ENCODE results near the gene CAPZB.

The CAPZB gene

DNA sequence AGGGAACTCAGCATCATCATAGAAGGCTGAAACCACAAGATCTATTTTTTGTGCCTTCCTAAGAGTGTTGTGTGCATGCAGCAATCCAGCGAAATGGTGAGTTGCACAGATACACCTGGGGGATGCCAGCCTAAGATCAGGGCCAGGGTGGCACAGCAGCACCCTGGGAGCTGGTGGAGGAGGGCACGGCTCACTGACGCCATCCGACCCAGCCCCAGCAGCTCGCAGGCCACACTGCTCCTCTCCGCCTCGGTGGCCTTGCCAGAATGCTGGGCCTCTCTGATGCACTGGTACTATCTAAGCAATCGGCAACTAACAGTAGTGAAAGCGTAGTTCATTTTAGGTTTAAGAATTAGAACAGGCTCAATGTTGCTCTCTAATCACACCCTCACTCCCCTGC is 37.8 kb downstream of the CAPZB start:
- DNase-seq: no peak

DNA sequence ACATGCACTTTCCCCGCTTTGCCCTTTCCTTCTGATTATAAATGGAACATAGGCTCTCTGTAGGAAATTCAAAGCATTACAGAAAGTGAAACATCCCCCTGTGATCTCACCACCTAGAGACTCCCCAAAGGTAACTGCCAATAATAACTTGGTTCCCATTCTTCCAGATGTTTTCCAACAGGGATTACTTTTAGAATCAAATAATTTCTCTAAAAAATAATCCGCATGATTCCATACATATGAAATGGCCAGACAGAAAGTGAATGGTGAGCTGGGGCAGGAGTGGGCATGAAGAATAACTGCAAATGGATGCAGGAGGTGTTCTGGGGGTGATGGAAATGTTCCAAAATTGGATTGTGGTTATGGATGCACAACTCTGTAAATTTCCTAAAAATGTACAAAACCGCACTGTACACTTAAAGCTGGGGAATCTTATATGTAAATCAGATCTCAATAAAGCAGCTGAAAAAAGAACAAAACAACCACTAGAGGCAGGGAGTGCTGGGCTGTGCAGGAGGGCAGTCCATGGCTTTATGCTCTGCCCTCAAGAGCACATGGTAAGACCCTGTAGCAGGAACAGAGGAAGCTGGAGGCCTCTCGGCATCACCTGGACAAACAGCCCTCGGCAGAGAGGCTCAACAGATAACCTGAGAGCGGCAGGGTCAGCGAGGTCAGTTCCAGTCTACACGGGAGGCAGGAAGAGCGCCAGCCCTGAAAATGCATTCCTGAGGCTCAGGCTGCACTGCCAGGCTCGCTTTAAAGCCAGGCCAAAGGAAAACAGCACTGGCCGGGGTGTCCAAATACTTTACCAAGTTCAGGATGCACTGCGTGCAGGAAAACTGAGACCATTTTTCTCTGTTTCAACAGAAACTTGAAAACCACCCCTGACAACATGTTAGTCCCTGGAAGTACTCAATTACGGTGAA is 39.7 kb downstream of the CAPZB start:
- no peak for DNase-seq

DNA sequence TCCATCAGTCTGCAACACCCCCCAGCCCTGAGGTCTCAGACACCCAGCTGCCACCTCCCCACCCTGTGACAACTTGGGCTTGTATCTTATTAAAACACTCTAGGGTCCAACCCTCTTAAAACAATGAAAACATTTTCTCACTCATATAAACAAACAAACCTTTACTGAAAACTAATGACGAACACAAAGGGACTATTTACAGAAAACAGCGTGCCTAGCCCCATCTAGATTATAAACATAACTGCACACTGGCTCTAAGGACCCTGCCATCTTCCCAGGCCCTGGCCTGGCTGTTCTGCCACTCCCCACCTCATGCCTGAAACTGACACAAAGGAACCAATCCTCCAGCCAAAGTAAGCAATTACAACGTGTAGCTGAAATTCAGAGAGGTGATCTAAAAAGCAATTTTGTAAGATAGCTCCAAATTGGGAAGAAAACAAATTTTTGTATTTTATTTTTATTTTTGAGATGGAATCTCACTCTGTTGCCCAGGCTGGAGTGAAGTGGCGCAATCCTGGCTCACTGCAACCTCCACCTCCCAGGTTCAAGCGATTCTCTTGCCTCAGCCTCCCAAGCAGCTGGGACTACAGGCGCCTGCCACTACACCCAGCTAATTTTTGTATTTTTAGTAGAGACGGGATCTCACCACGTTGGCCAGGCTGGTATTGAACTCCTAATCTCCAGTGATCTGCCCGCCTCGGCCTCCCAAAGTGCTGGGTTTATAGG is 40.9 kb downstream of the CAPZB start:
- DNase-seq: no peak

DNA sequence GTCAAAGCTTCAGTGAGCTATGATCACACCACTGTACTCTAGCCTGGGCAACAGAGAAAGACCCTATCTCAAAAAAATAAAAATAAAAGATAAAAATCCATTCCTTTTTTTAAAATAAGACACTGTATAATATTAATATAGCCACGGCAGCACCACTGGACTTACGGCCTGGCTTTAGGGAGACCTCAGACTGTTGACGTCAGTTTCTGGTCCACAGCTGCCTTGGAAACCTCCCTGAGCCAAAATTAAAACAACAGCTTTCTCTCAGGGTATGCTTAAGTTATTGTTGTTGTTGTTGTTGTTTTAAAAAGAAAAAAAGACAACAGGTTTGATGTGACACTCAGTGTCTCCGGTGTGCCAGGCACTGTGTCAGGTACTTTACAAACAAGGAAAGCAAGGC is 42.0 kb downstream of the CAPZB start:
- no peak for DNase-seq

DNA sequence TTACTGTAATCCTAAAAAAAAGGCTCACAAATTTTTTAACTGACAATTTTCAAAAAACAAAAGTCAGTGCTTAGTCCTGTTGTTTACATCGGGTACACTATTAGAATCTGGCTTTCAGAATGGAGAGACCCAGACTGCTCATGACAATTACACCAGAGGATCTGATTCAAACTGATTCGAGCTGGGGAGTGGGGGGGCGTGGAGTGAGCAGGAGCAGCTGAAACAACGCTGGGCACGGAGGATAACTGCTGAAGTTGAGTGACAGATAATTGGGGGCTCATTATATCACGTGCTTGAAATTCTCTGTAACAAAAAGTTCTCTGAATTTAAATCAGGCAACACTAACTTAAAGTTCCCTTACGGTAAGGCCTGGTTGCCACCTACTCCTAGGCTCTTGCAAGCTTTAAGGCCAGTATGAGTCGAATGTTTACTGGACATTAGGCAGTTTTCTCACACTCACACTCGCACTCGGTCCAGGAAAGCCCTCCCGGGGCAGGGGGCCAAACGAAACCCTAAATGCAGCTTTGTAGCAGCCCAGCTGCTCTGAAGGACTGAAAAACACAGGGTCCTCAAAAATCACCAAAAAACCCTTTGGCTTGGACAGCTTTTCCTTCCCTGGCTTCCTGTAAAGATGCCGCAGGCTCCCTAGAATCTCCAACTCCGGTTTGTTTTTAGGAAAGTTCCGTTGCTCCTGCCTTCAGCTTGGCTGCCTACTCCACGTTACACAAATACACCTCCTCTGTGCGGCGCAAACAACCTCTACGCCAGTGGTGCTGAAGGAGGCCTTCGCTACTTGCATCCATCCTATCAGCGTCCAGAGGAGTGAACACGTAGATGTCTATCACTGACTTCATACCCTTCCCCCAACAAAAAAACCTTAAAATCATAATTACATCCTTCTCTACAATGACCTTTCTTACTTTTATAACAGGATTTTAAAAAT is 42.9 kb downstream of the CAPZB start:
- DNase-seq: no peak

DNA sequence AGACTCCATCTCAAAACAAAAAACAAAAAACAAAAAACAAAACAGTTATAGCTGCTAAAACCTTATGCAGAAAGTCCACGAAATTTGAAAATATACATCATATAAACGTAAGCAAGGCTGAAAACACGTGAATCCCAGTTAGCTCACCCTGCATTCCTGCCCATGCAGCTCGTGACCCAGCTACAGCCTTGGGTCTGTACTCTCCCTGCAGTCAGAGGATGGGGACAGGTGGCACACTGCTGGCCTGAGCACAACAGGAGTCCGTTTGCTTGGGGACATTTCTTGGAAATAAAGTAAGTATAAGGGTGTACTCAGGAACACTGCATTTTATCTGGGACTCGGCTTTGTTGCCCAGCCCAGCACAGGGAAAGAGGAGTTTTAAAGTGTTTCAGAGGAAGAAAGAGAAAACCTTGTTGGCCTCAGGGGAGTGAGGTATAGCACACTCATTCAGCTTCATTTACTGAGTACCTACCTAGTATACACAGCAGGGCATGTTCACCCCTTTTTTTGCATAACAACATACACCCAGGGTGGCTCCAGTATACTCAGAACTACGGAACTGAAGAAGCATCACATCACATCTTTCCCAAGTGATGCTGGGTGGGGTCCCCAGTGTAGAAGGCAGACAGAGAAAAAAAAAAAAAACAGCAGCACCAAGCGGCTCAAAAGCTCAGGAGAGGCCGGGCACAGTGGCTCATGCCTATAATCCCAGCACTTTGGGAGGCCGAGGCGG is 44.1 kb downstream of the CAPZB start:
- no peak for DNase-seq

DNA sequence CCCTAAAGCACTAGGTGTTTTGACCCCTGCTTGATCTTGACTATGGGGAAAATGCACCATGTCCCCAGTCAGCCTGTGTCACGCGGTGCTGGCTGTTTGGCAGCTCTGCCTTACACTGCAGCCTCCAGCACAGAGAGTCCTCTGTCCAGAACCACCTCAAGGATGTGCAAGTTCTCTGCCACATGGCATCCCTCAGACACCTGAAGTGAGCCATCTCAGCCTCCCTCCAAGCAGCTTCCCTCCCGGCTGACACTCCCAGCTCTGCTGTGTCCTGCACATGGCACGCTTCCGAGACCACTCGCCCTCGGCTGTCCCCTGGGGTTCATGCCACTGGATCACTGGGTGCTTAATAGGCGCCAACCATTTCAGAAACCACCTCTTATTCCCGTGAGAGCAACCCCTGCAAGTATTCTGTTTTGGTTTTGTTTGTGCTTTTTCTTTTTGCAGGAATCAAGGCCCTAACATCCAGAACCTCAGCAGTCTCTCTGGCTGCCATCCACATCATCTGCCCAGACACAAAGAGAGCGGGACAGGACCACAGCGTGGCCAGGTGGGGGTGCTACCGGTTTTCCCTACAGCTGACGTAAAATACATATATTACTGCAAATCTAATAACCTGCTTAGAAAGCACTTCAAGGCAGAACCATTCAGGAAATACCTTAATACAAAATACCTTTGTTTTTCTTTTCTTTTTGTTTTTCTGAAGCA is 45.7 kb downstream of the CAPZB start:
- DNase-seq: peak; percentile 52

DNA sequence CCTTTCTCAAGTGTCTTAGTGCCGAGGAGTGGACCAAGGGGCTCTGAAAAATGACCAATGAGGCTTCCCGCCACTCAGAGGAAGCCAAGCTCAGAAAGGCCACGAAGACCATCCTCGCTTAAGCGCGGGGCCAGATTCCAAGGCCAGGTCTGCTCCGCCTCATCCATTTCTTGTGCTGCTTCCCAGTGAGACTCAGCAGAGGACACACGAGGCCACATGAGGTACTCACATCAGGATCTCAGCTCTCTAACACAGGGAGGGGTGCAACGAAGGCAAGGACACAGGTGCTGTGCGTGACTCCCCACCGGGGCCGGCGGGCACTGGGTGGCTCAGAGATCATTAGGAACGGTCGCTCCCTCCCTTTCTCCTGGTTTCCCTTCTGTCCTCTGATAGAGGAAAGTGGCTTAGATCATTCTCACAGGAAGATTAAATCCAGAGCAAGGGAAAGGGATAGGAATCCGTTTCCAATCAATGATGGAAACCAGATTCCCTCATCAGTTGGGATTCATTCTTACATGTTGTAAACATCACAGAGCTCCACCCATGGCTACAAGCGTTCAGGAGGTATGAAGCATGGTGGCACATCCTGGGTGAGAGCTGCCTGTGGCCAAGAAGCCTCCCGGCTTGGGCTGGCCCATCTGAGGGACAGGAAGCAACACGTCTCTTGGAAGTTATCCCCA is 46.7 kb downstream of the CAPZB start:
- no peak for DNase-seq

DNA sequence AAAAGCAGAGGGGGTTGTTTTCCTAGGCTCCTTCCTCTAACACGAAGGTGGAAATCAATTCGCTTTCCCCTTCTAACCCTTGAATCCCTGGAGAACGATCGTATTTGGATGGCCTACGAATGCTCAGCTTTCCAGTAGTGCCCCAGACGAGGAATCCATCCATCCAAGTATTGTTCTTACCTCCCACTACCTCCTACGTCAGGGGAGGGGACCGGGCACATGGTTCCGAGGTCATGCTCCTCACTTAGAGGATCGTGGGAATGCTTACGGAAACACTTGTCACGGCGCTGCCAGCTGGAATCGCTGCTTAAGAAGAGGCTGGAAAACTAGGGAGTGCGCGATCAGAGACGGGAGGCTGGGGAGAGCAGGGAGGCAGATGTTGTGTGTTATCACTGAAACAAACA is 47.4 kb downstream of the CAPZB start:
- no peak for DNase-seq

DNA sequence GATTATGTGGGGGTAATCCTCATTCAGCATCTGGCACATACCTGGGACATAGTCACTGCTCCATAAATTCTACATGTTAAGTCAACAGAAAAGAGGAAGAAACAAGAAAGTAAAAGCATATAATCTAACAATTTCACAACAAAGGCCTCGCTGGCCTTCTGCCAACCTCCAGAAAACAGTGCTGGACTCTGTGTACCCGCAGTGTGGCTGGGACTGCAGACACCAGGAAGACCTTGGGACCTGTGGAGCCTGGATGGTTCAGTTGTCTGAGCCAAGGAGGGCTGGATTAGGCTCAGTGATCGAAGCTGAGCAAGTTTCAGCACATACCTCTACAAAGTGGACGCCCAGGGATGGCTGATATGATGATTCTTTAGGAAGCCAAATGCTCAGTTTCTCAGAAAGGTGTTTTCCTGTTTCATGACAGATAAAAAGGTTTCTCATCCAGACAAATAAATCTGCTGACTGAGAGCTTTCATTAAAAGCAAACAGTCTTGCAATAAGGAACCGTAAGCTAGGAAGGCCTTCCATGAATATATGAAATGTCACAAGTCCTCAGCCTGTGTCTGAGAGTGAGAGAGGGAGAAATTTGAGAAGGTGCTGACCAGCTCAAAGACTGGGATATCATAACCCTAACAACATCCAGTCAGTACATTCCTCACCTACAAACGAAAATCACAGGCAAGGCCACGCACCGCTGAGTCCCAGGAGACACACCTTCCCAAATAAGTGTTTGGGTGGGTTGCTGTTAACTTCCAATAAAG is 48.4 kb downstream of the CAPZB start:
- no peak for DNase-seq

DNA sequence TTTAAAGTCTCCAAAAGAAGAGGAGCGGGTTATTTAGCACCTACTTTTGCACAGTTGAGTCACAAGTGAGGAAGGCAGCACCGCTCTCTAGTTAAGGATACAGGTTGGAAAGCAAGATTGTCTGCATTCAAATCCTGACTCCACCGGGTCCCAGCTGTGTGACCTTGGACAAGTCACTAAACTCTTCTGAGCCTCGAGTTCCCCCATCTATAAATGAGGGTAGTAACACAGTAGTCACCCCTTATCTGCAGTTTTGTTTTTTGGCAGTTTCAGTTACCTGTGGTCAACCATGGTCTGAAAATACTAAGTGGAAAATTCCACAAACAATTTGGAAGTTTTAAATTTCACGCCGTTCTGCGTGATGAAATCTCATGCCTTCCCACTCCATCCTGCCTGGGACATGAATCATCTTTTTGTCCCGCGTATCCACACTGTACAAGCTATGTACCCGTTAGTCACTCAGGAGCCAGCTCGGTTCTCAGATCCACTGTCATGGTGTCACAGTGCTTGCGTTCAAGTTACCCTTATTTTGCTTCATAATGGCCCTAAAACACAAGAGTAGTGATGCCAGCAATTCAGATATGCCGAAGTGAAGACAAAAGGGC is 49.4 kb downstream of the CAPZB start:
- DNase-seq: no peak

DNA sequence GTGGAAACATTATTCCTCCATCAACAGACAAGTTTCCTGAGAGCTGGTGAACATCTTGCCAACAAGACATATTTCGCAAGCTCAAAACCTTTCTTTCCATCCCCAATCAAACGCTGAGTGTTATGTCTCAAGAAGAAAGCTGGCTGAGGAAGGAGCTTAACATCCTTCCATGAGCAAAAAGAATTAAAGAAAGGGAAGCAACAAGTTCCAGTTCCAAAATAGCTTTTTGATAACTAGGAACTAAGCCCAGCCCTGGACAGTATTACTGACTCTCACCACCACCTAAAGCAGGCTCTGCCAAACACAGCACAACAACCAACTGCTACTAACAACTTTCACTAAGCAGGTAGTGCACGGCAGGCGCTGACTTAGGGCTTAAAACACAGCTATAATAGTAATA is 50.2 kb downstream of the CAPZB start:
- no peak for DNase-seq

DNA sequence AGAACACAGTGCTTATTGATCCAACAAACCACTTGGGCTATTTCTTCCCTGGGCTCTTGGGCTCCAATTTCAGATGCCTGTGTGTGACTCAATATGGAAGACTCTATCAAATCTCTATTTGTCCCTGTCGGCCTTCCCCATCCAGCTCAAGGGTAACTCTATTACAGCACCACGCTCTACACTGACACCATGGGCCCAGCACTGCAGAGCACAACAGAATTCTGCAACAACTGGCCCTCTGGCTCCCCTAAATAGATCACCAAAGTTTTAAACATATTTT is 51.7 kb downstream of the CAPZB start:
- no peak for DNase-seq

DNA sequence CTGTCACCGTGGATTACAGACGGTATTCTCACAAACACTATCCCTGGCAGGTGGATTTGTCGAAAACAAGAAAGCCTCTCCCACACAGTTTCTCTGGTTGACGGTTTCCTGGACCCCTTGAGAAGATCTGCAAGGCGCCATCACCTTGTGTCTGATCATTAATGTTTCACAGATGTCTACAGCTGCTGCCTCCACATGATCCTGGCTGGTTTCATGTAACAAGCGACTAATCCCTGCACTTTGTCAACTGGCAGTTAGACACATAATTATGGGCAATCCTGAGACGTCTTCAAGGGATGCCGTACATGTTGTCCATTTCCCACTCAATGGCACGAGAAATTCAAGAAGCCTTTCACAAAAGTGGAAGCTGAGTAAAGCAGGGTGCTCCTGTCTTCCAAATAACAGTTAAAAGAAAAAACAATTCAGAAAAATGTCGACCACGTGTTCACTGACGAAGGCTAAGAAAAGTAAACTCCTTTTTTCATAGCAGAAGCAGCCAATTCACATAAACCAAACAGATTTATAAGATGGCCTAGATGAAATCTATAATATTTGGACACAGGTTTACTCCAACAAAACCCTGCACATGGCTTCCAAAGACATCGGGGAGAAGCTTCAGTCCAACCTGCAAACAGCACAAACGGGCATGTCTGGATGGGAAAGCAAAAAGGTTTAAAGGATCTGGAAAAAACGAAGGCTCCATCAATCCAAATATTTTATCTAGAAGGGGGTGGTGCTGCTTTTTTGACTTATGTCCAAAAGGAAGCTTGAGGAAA is 52.2 kb downstream of the CAPZB start:
- DNase-seq: no peak

DNA sequence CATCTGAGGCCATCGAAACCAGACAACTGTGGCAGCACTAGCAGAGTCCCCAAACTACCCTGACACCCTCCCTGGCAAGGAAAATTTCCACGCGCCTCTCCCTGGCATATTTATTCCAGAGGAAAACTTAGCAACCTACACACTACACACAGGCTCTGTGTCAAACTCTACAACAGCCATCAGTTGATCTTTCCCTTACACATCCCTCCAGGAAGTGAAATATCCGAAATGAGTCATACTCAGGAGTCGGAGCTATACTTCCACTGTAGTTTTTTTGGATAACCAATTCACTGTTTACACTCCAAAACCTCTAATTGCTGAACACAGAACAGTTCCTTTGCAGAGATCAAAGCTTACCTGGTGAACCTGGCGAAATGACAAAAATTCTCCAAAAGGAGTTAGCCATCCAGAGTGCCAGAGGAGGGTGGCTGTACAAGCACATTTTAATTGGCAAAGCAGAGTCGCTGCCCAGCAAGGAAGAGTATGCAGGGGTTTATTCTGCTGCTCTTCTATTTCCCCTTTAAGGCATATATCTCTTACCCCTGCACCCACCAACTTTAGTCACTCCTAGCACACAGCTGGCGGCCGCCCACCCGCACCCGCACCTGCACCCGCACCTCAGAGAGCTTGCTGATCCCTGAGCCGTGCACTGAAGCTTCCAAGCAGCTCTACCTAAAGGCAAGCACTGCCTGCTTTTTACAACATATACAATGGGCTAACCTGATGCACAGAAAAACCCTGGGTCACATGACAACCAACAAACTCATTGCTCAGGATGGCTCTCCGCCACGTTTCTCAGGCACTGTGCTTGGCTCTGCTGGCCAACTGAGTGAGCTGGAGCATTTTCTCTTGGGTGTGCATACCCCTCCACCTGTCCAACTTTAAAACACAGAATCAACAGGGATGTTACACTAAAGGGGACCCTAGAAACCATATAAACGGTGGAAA is 54.9 kb downstream of the CAPZB start:
- DNase-seq: no peak

DNA sequence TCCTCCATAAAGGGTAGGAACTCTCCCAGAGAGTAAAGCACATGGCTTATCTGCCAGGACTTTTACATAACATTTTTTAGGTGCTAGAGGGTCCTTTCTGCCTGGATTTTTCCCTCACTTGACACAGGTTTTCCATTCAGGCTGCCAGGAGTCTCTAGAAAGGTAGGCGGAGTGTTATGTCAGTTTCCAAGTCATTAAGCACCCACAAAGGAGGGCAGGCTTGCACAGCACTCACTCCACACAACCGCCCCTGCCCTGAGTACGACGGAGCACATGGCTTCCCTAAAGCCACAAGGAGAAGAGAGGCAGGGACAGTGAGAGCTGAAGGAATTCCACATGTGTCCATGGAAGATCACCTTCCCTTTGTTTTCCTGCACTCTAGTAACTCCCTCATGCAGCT is 55.7 kb downstream of the CAPZB start:
- no peak for DNase-seq

DNA sequence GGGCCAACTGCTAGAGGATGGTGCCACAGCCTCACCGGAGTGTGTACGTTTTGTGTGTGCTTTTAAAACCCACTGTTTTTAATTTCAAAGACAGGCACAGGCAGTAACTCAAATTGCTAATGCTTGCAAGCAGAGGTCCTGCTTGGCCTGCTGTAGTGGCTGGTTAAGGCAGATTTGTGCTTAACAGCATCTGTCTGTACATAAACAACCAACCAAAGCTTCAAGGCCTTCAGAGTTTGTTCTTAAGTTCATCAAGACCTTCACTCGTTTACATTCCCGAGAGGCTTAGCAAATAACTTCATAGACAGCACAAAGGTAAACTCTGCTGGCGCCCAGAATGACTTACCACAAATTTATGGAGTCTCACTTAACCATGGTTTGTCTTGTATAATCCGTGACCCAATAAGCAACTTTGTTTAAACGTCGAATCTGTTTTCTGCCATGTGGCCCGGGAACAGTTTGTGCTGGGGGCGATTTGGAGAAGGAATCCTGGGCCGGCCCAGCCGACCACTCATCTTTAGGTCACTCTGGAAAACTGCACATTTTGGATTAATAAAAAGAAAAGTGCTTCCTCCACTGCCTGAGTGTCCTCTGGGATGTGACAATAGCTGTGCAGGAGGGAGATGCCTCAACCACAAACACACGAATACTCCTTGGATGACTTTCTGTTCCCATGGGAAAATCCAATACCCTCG is 58.1 kb downstream of the CAPZB start:
- no peak for DNase-seq

Measured in activated CD4-positive, alpha-beta T cell treated with anti-CD3 and anti-CD28 coated beads, Interleukin-2, amount 50 U/mL, for 1 hour (primary cell).